Psoas muscle (tissue), 8 donors: Measurements from ENCODE around the gene MPPED2. TPM values are rescaled to one million over a fixed set of nuclear protein-coding genes. Genes with fewer than 3 reads are reported as not detected.

Experiments
- ATAC-seq, 4 donors: fragments of 200-7000 bp; cut with Tn5 transposase; one replicate each; pipeline ENCODE4 v1.9.1; 2020; ENCODE audit warnings: moderate library complexity in 3 of 4, mild to moderate bottlenecking in 2 of 4
- DNase-seq, 2 donors: peaks; one replicate each; pipeline ENCODE4 v3.0.0-alpha.2; 2020
- H3K27ac ChIP-seq: fragments of 200-600 bp; one replicate; pipeline ENCODE4 v1.8.0; 2022
- H3K27me3 ChIP-seq, 3 donors: fragments of 200-600 bp in 1 of 3; one replicate each; pipeline versions ENCODE4 v1.6.1 to v1.8.0; 2013 to 2022; ENCODE audit warnings: low read length in 2 of 3, mild to moderate bottlenecking in 2 of 3, moderate library complexity in 1 of 3; ENCODE audit not compliant: insufficient read depth in 3 of 3
- H3K36me3 ChIP-seq, 2 donors: fragments of 200-600 bp in 1 of 2; one replicate each; pipeline versions ENCODE4 v1.6.1 to v1.8.0; 2013 to 2022; ENCODE audit warnings: low read depth in 1 of 2, mild to moderate bottlenecking in 1 of 2, moderate library complexity in 1 of 2; ENCODE audit not compliant: insufficient read depth in 1 of 2
- H3K4me1 ChIP-seq: fragments of 200-600 bp; one replicate; pipeline ENCODE4 v1.8.0; 2022
- H3K4me3 ChIP-seq: fragments of 200-600 bp; one replicate; pipeline ENCODE4 v1.8.0; 2022; ENCODE audit warnings: mild to moderate bottlenecking
- H3K9me3 ChIP-seq: fragments of 200-600 bp; one replicate; pipeline ENCODE4 v1.8.0; 2022
- CTCF ChIP-seq: fragments of 200-600 bp; IDR thresholded peaks from one replicate; pipeline ENCODE4 v1.8.0; 2022; ENCODE audit warnings: antibody characterized with exemption
- WGBS, 3 donors: extraction: QIAGEN DNeasy Blood & Tissue Kit; methylation state at CpG; one replicate each; pipeline versions ENCODE4 v1.1.6 to v1.1.7; 2013; 5-methylcytosine and 5-hydroxymethylcytosine counted together
- intact Hi-C, 2 donors: fragments of 100-400 bp; cut with DNase I; formaldehyde crosslinking; loops; one replicate each; pipeline versions ENCODE4 v1.11.0 to v1.14.2; 2022
- polyA plus RNA-seq, 3 donors: library from polyadenylated mRNA; stranded (reverse); fragments of 200-250 nt; gene quantifications; one replicate each; pipeline ENCODE4 v1.2.3, GENCODE V29; 2013
- total RNA-seq, 4 donors: library from RNA; stranded (reverse); fragmentation: NEBNext Ultra II Directional in 2 of 4; extraction: Animal tissue kit (Norgen Biotek cat#: 25700) in 2 of 4; gene quantifications; one replicate each; pipeline versions ENCODE4 v1.2.1 to v1.2.4, GENCODE V29; 2021 to 2023
- donor health status: healthy with polysubstance abuse.
- donor health status: DM: no; HTN: no; CAD: no; lungs with moderate emphysema.
- donor health status: Bipolar disorder and iron deficiency.
- donor health status: healthy.
- donor health status: DM: yes; HTN: yes; CAD: no.
- donor health status: DM: no; HTN: no; CAD: no.
- donor health status: DM: no; HTN: no; CAD: no.
- donor health status: DM: yes; HTN: yes; CAD: no.

Gene MPPED2
- total and polyA plus RNA-seq, 7 donors = 0.44 to 7.9 (median 3.4) TPM

GRCh38 chr11:30585892-30586250, 282 bp downstream of the MPPED2 start:
- peak overlapping the region; percentile 82 for H3K27ac ChIP-seq
- intact Hi-C loops = loop anchor here (2.0 to 10.0 kb wide), 5 partner anchors 101 to 269 kb away; no protein-coding TSS in a partner anchor
- TF ChIP-seq CTCF = no peak
- no peaks in the 10 kb centered on the region for H3K36me3 ChIP-seq
- peaks cover 0 to 7% (median 0%) of the 10 kb centered on the region in 3 donors for H3K27me3 ChIP-seq
- no peaks in the 10 kb centered on the region for H3K4me1 ChIP-seq
- no peaks in the 10 kb centered on the region for H3K9me3 ChIP-seq
- 0 to 1% (median 0%) methylated on average over 33 to 42 of the region's 42 CpGs for WGBS, 3 donors
- ATAC-seq (peak; percentile 42 to 68 (median 57)), DNase-seq (peak; percentile 29 to 58)
- peak overlapping the region; percentile 93 for H3K4me3 ChIP-seq

- Histone ChIP-seq H3K9me3 (no peaks in the 10 kb centered on the region), H3K4me3 (peak overlapping the region; percentile 93), H3K27ac (peak overlapping the region; percentile 82), H3K4me1 (no peaks in the 10 kb centered on the region), H3K27me3 (peaks cover 0 to 7% (median 0%) of the 10 kb centered on the region in 3 donors), H3K36me3 (no peaks in the 10 kb centered on the region)
- 0 to 1% (median 1%) methylated on average over 44 to 74 of the region's 74 CpGs for WGBS, 3 donors
- ATAC-seq = peak; percentile 52 to 70 (median 60)
- DNase-seq = peak; percentile 28 to 56
- no peak for TF ChIP-seq CTCF
- intact Hi-C loops = loop anchor here (5.0 to 10.0 kb wide), 4 partner anchors 101 to 269 kb away; no protein-coding TSS in a partner anchor
These were observed 845 bp downstream of the MPPED2 start for GRCh38 chr11:30585125-30585891.

GRCh38 chr11:30583476-30584280, 2.5 kb downstream of the MPPED2 start:
- peak in 3 of 4 donors; percentile 10 to 18 (median 15) for ATAC-seq
- no peak for TF ChIP-seq CTCF
- Histone ChIP-seq H3K27ac (no peak overlapping the region), H3K36me3 (peaks cover 0 to 5% of the 10 kb centered on the region in 2 donors), H3K4me3 (peak overlapping the region; percentile 93), H3K9me3 (no peaks in the 10 kb centered on the region), H3K27me3 (peaks cover 0 to 7% (median 0%) of the 10 kb centered on the region in 3 donors), H3K4me1 (no peaks in the 10 kb centered on the region)
- intact Hi-C loops = loop anchor here (5.0 to 10.0 kb wide), 3 partner anchors 96 to 271 kb away; no protein-coding TSS in a partner anchor
- 25 to 37% (median 33%) methylated on average over 29 of the region's 29 CpGs for WGBS, 3 donors
- peak; percentile 22 to 49 for DNase-seq

- intact Hi-C loops = loop anchor here (5.0 to 10.0 kb wide), 3 partner anchors 95 to 272 kb away; no protein-coding TSS in a partner anchor
- Histone ChIP-seq H3K9me3 (no peaks in the 10 kb centered on the region), H3K36me3 (peaks cover 0 to 5% of the 10 kb centered on the region in 2 donors), H3K4me3 (no peak overlapping the region), H3K4me1 (no peaks in the 10 kb centered on the region), H3K27ac (no peak overlapping the region), H3K27me3 (peaks cover 0 to 7% (median 0%) of the 10 kb centered on the region in 3 donors)
- ATAC-seq (no peak), DNase-seq (no peak)
- TF ChIP-seq CTCF = no peak
- WGBS, 3 donors = 94 to 98% (median 94%) methylated on average over 4 of the region's 4 CpGs
These were observed 3.4 kb downstream of the MPPED2 start for GRCh38 chr11:30582726-30583125.
